Measurements from ENCODE around the gene SUMO2.

- no peak for TF ChIP-seq YY1 (IDR thresholded peaks at IDR 0.05; ENCODE audit: low read depth)
- no peak for TF ChIP-seq RAD21 (IDR thresholded peaks at IDR 0.05; ENCODE audit: low read depth)
Measured at GRCh38 chr17:75138519-75138918, 44.2 kb downstream of the SUMO2 start.

Measured in Ishikawa (cell line).